NCI-H1417 treated with DMSO at 0.1 percent for 48 hours (cell line): ENCODE results near the gene RANBP6.
"Not testable (repeated sequence)": the region's sequence is repeated elsewhere in the genome, so short reads cannot be mapped to it uniquely, and the experiment has no call there.

Source experiments
- DNase-seq: peaks from one replicate; lab custom pipeline; 2025; lab: John Stamatoyannopoulos, UW

RANBP6 gene

DNA sequence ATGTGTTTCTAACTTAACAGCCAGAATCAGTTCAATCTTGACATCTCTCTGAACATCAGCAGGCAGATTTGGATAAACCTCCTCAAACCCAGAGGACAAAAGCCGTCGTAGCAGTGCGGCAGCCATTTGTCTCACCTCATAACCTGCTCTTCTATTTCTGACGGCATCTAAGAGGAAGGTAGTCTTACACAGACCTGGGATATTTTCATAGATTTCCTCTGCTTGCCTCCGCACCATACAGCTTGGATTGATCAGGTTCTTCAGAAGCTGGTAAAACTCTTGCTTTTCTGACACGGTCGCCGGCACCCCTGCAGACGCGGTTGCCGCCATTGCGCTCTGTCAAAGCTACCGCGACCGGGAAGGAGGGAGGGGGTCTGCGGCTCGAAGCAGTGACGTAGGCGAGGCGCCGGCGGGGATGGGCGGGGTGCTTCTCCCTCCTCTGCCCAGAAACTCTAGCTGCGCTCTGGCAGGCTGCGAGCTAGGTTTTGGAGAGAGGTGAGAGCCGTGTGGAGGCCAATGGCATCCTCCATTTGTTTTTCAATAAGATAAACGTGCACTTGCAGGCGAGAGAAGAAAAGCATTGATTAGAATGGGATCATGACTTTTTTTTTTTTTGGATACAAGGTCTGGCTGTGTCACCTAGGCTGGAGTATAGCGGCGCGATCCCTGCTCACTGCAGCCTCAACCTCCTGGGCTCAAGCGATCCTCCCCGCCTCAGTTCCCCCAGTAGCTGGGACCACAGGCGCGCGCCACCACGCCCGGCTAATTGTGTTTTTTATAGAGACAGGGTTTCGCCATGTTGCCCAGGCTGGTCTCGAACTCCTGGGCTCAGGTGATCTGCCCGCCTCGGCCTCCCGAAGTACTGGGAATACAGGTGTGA, at the start of gene RANBP6:
Gene RANBP6, minus strand, starts transcription at position 347 of the 880 bp plus-strand sequence. Its CDS starts 17 bp downstream, at position 330.
- no peak for DNase-seq

DNA sequence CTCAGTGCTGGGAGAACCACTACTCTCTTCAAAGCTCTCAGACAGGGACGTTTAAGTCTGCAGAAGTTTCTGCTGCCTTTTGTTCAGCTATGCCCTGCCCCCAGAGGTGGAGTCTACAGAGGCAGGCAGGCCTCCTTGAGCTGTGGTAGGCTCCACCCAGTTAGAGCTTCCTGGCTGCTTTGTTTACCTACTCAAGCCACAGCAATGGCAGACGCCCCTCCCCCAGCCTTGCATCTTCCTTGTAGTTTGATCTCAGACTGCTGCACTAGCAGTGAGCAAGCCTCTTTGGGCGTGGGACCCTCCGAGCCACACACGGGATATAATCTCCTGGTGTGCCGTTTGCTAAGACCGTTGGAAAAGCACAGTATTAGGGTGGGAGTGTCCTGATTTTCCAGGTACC, 47.7 kb upstream of the RANBP6 start:
- not testable (repeated sequence) for DNase-seq

DNA sequence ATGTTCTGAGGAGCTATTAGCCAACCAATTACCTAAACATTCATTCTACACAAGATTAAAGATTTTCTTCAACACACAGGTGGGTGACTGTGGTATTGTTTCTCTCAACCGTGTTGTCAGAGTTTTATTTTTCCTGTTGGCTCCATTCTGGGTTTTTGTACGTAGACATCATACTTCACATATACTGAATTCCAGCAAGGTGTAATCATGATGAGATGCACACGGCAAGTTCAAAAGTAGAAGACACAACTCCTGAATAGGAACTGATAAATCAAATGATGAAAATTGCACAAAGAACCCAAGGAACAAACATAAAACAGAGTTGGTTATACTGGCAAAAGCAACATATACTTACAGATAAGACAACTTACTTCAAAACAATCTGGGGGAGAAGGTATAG, 40.2 kb upstream of the RANBP6 start:
- no peak for DNase-seq

DNA sequence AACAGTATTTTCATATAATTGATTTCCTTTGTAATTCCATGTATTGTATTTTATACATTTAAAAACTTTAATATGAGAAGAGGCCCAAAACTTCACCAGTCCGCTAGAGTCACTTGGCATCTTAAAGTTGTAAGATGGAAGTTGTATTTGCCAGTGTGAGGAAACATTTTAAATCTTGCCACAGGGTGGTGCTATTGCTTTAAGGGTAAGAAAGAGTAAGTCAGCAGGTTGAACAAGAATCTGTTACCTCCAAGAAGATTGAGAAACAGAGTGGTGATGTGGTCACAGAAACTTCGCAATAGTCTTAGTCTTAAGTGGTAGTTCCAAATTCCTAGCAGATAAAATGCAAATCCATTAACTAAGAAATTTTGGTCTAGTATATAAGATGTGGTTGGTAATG, 39.8 kb upstream of the RANBP6 start:
- DNase-seq = peak; percentile 53

DNA sequence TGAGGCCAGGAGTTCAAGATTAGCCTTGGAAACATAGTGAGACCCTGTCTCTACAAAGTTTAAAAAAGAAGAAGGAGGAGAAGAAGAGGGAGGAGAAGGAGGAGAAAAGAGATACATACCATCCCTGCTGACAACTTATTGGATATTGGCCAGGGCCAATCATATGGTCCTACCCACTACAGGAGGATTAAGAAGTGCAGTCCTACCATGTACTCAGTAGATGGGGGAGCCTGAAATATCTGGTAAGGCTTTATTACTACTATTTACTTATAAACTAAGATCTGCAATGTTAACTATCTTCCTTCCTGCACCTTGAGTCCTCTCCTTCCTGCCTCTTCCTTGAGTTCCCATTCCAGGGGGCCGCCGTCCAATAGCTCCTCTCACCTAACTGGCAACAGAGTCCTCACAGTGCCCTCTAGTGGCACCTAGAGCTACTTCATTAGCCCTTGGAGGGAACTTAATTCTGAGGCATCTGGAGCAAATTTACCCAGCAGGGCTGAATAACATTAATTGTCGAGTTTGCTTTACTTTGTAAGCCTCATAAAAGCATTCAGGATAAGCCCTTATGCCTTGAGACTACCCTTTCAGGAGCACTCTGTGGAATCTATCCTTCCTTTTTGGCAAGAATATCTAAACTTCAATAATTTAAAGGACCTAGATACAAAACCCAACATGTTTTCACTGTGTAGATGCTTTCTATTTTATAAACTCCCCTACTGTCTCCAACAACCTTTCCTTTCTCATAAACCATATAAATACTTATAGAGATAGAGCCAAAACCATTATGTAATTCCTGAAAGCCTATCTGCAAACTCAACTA, 39.1 kb upstream of the RANBP6 start:
- DNase-seq = no peak

DNA sequence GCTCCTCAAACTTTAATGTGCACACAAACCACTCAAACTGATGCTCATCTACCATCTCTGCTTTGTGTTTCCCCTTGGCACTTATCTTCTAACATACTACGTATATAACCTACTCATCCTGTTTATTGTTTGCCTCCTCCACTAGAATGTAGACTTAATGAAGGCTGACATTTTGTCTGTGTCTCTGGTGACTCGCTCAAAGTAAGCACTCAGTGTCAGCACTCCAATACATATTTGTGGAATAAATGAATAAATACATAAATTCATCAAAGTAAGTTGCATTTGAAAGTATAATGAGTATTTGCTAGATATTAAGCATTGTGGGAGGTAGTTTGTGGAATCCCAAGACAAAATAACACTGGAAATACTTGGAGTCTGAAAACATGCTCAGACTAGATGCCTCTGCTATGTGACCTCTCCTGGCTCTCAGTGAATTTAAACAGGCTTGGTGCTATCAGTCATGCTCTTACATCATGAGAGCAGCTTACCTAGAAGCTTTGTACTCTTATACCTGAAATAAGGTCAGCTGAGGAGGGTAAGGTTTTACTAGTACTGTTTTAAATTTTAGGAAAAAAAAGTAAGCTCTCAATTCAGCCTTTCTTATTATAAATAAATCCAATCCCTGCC, 37.0 kb upstream of the RANBP6 start:
- DNase-seq = no peak

DNA sequence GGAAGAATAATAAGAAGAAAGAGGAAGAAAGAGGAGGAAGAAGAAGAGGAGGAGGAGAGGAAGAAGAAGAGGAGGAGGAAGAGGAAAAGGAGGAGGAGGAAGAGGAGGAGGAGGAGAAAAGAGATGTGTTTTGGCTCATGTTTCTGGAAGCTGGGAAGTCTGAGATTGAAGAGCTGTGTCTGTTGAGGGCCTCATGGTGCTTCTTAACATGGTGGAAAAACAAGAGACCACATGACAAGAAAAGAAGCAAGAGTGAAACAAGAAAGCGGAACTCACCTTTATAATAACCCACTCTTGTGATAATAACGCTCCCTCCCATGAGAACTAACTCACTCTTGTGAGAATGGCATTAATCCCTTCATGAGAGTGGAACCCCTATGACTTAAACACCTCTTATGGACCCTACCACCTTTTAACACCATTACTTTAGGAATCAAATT, 36.1 kb upstream of the RANBP6 start:
- no peak for DNase-seq

DNA sequence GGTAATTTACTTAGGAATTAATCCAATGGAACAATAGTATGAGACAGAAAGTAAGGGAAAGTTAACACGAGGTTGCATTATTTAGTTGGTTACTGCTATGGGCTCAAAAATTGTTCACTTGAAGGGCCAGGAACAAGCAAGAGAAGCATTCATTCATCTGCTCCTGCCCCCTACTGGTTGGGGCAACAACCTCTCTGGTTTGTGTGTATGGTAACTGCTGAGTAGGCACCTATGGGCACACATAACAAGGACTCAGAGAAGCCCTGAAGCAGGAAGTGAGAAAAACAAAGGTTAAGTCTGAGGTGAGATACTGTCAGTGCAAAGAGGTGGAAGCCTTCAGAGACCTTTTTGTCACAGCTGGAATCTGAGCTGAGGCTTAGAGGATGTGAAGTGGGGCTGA, 34.4 kb upstream of the RANBP6 start:
- DNase-seq = no peak

DNA sequence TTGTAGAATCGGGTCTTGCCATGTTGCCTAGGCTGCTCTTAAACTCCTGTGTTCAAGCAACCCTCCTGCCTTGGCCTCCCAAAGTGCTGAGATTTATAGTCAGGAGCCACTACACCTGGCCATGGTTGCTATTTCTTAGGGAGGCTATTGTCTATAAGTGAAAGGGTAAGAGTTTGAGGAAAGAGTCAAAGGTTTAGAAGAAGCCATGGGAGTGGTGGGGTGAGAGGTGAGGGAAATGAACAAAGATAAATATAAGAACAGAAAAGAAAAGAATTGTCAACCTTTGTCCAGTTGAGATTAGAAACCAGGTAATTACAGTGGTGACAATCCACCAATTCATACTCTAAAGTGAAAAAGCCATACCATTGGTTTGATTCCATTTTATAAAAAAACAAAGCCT, 32.6 kb upstream of the RANBP6 start:
- DNase-seq = no peak

DNA sequence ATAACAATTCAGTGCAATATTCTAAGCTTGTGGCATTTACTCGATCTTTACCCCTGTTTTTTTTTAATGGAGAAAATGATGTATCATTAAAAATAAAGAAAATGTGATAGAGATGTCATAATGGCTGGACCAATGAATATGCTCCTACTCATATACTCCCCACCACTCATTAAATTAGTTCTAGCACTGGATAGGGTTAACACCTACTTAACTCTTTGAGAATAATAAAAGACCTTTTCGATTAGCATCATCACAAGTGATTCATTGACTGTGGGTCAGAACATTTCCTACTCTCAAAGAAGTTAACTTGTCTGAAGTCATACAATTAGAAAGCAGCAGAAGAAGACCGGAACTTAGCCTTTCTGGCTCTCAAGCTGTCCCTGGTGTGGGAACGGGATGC, 31.6 kb upstream of the RANBP6 start:
- DNase-seq = no peak

DNA sequence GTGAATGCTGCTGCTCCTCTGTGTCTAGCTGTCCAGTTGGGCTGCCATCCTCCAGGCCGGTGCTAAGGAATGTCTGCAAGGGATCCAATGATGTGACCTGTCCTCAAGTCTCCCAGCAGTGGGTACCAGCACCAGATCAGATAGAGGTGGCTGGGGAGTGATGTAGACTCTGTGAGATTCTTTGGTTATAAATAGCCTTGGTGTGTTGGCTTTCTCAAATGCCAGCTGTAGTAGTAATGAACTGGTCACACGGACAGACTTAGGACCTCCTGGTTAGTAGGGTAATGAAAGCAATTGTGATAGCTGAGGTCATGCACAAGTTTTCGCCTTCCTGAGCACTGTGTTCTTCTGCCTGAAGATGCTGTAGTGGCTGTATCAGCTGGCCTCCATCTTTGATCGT, 29.9 kb upstream of the RANBP6 start:
- no peak for DNase-seq

DNA sequence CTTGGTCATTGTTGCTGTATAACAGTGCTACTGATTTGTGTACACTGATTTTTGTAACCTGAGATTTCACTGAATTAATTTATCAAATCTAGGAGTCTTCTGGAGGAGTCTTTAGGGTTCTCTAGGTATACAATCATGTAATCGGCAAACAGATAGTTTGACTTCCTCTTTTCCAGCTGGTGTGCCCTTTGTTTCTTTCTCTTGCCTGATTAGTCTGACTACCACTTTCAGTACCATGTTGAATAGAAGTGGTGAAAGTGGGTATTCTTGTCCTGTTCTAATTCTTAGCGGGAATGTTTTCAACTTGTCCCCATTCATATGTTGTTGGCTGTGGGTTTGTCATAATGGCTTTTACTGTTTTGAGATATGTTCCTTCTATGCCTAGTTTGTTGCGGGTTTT, 24.7 kb upstream of the RANBP6 start:
- DNase-seq = no peak

DNA sequence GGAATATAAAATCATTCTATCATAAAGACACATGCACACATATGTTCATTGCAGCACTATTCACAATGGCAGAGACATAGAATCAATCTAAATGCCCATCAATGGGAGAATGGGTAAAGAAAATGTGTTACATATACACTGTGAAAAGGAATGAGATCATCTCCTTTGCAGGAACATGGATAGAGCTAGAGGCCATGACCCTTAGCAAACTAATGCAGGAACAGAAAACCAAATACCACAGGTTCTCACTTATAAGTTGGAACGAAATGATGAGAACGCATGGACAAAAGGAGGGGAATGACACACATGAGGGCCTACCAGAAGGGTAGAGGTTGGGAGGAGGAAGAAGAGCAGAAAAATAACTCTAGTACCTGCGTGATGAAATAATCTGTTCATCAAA, 21.0 kb upstream of the RANBP6 start:
- no peak for DNase-seq

DNA sequence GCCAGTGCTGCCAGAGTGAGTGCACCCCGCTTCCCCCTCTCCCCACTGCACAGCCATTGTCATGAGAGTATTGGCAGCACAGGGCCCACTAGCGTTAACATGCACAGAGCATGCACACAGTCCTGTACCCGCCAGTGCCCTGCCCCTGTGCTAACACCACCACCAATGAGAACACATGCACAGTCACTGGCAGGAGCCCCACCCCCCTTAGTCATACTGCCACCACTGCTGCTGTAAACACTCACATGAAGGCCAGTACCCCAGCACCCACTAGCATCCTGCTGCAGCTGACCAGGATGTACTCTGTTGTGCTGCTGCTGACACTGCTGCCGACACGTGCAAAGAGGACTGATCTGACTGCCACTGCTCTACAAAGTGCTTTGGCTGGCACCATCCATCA, 19.5 kb upstream of the RANBP6 start:
- no peak for DNase-seq

DNA sequence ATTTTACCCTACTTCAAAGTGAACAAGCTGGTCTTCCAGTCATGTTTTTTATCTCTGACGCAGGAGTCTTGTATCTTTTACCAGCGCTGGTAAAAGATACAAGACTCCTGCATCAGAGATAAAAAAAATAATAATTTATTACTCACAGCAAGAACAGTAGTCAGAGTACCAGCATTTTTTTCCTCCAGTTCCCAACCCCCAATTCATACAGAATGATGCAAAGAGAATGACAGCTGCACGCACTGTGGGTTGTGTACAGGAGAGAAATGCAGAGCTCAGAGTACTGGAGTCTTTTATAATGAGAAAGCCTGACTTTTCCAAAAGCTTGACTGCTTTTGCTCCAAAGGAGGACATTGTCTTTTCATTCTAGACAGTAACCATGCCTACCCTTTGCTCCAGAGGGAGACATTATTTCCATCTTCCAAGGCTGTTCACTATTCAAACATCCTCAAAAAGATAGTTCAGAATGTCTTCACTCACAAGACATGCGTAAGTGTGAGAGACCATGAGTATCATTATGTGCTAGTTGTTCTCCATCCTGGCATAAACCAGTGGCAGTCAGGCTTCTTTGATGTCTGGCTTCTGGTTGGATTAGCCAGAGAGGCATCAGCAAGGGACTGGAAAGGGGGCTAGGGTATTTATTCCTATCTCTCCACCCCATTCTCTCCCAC, 14.3 kb upstream of the RANBP6 start:
- DNase-seq = no peak

DNA sequence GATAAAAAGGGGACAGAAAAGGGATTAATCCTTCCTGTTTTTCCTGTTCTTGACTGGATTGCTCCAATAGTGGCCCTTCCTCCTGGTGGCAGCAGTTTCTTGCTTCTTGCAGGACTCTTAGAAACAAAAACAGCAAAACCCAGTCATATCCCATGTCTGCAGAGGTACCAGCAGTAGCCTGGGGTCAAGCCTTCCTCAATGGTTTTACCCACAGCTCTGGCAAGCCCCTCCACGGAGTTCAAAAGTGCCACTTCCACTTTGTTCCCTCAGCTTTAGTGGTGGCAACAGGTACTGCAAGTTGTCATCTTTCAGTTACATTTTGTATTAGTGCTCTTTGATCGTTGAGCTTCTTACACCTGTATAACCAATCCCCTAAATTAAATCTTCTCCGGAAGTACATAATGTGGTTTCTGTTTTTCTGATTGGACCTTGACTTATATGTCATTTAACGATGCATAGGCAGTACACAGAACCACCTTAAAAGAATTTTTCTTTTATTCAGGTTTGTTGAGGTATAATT, 8.7 kb upstream of the RANBP6 start:
- DNase-seq = no peak

DNA sequence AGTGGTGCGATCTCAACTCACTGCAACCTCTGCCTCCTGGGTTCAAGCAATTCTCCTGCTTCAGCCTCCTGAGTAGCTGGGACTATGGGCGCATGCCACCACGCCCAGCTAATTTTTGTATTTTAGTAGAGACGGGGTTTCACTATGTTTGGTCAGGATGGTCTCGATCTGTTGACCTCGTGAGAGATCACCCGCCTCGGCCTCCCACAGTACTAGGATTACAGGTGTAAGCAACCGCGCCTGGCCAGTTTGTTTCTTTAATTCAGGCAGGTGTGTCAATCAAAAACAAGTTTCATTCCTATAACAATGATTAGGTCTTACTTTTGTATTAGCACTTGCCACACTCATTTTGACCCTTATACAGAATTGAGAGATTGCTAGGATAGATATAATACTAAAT, 1.6 kb upstream of the RANBP6 start:
- not testable (repeated sequence) for DNase-seq

DNA sequence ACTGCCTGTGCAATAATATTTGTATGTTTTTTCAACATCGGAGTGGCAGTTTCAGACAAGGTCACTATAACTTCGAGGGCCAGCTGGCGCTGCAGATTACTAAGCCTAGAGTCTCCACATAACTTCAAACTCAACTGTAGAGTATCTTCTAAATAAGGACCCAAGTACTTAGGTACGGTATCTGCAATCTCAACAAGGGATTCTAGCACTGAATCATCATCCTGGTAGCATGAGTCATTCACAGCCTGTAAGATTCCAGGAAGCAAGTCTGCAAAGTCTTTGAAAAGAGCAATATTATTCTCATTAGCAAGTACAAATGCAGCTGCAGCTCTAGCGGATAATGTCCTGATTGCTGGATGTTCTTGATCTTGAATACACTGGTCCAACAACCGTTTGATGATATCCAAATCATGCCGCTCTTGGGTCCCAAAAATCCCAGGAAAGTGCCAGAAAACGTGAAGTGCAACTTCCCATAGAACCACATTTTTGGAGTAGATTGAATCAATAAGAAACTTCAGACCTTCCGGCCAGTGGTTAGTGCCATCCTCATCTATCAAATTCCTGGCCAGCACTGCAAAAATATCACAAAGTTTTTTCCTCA, 654 bp downstream of the RANBP6 start:
- no peak for DNase-seq

DNA sequence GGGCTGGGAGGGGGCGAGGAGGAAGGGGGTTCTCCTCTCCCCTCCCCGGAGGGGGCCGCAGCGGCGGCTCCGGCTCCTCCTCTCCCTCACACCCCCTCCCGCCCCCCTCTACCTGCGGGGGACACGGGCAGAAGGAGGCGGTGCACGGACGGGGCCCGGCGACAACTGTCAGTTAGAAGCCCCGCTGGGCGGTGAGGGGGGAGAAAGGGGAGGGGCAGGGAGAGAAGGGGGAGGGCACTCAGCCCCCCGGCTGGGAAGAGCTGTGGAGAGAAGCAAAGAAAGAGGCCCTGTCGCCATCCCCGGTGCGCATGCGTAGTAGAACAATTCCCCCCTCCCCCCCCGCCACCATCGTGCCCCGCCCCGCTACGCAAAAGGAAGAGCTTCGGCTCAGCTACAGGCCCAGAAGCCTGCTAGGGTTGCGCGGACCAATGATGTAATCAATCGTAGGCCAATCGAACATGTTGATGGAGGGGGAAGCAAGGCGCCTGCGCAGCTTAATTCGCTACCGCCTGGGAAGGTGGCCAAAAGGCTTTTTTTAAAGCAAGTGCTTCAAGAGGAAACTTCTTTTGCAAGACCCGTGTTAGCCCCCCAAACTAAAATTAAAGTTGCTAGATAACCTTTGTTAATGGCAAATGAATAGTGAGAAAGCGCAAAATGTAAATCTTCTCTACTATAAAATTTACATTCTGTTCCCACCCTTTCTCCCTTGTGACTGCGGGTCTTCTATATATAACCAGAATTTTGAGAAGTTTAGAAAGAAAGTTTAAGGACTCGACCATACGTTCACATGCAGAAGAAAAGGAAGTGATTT, 7.0 kb downstream of the RANBP6 start:
- DNase-seq = peak; percentile 87

DNA sequence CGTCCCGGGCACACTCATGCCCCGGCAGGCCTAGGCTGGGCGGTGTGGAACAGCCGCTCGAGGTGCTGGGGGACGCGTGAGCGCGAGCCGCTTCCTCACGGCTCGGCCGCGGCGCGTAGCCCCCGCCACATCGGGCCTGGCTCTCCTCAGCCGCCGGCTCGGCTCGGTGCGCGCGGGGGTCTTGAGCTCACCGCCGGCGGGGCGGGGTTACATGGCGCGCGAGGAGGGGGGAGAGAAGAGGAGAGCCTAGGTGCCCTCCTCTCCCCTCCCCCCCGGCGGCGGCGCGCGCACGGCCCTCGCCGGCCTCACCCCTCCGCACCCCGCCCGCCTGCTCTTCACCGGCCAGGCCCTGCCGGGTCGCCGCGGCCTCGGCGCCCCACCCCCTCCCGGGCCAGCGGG, 7.7 kb downstream of the RANBP6 start:
- DNase-seq = no peak
